Neutrophil (primary cell): ENCODE measurements around the gene IL18R1.

Source experiments
- H3K27ac ChIP-seq: fragments of 200-600 bp; sonication (generic); 2 replicates; pipeline ENCODE4 v1.5.1; 2016; ENCODE audit warnings: mild to moderate bottlenecking, moderate library complexity
- H3K27me3 ChIP-seq: fragments of 200-600 bp; sonication (generic); 2 replicates; pipeline ENCODE4 v1.6.0; 2016; ENCODE audit warnings: mild to moderate bottlenecking
- H3K36me3 ChIP-seq: fragments of 200-600 bp; sonication (generic); 2 replicates; pipeline ENCODE4 v1.5.1; 2017
- H3K4me1 ChIP-seq, 2 experiments: fragments of 200-600 bp in 1 of 2; sonication (generic) in 1 of 2; 1 replicate in 1 of 2; 2 replicates in 1 of 2; pipeline versions ENCODE4 v1.5.1 to v1.6.1; 2013 to 2016; ENCODE audit warnings: low read depth in 1 of 2, low read length in 1 of 2, mild to moderate bottlenecking in 1 of 2, moderate library complexity in 1 of 2; ENCODE audit not compliant: control insufficient read depth in 1 of 2, insufficient read depth in 1 of 2
- H3K4me3 ChIP-seq, 2 experiments: fragments of 200-600 bp in 1 of 2; sonication (generic) in 1 of 2; 1 replicate in 1 of 2; 2 replicates in 1 of 2; pipeline ENCODE4 v1.5.1; 2013 to 2016; ENCODE audit warnings: low read depth in 1 of 2, low read length in 1 of 2, mild to moderate bottlenecking in 1 of 2, moderate library complexity in 1 of 2
- H3K9me3 ChIP-seq: fragments of 200-600 bp; sonication (generic); 2 replicates; pipeline ENCODE4 v1.5.1; 2016
- CTCF ChIP-seq: fragments of 200-600 bp; sonication (generic); IDR thresholded peaks from 2 replicates; pipeline ENCODE4 v1.5.1; 2016; ENCODE audit warnings: antibody characterized with exemption

The IL18R1 gene

GRCh38 chr2:102355526-102356380, at the start of gene IL18R1:
TSS of gene IL18R1 (plus strand) at chr2:102355796. CDS start at chr2:102362661, 6,865 bp downstream.
- Histone ChIP-seq H3K4me3 (peak within 1 kb of the TSS; percentile 93 to 94), H3K27ac (peak within 1 kb of the TSS; percentile 87), H3K9me3 (no peaks in the 10 kb centered on the region), H3K4me1 (peaks cover 47 to 52% of the 10 kb centered on the region in 2 experiments), H3K27me3 (peaks cover 5% of the 10 kb centered on the region), H3K36me3 (no peaks in the 10 kb centered on the region)
- peak; percentile 88 for TF ChIP-seq CTCF

GRCh38 chr2:102306125-102306524, 49.5 kb upstream of the IL18R1 start:
- Histone ChIP-seq H3K27me3 (peaks cover 17% of the 10 kb centered on the region), H3K9me3 (no peaks in the 10 kb centered on the region), H3K4me1 (peaks cover 12 to 14% of the 10 kb centered on the region in 2 experiments), H3K27ac (no peak overlapping the region), H3K4me3 (no peak overlapping the region), H3K36me3 (no peaks in the 10 kb centered on the region)
- no peak for TF ChIP-seq CTCF

GRCh38 chr2:102310964-102311640, 44.5 kb upstream of the IL18R1 start, which contains the start of gene IL1RL1:
TSS of gene IL1RL1 (plus strand) at chr2:102311563. CDS start at chr2:102338265, 26,702 bp downstream.
- Histone ChIP-seq H3K9me3 (no peaks in the 10 kb centered on the region), H3K4me1 (peaks cover 21 to 23% of the 10 kb centered on the region in 2 experiments), H3K36me3 (no peaks in the 10 kb centered on the region), H3K4me3 (no peak within 1 kb of the TSS), H3K27me3 (no peaks in the 10 kb centered on the region), H3K27ac (peak within 1 kb of the TSS; percentile 37)
- no peak for TF ChIP-seq CTCF

- no peak overlapping the region for H3K27ac ChIP-seq
Measured at GRCh38 chr2:102313025-102313424, 42.6 kb upstream of the IL18R1 start.

GRCh38 chr2:102313471-102313870, 42.1 kb upstream of the IL18R1 start:
- H3K9me3 ChIP-seq: no peaks in the 10 kb centered on the region
- no peak overlapping the region for H3K4me3 ChIP-seq
- H3K27me3 ChIP-seq: no peaks in the 10 kb centered on the region
- no peaks in the 10 kb centered on the region for H3K36me3 ChIP-seq
- H3K4me1 ChIP-seq: peaks cover 44 to 47% of the 10 kb centered on the region in 2 experiments
- no peak for TF ChIP-seq CTCF
- no peak overlapping the region for H3K27ac ChIP-seq

More at GRCh38 chr2:102313025-102313424, 42.6 kb upstream of the IL18R1 start:
- TF ChIP-seq CTCF: no peak
- Histone ChIP-seq H3K36me3 (no peaks in the 10 kb centered on the region), H3K27me3 (no peaks in the 10 kb centered on the region), H3K4me3 (no peak overlapping the region), H3K4me1 (peaks cover 40 to 43% of the 10 kb centered on the region in 2 experiments), H3K9me3 (no peaks in the 10 kb centered on the region)
